NT2/D1 (cell line): ENCODE data around the gene TENT4B.
"Not testable (repeated sequence)": the region's sequence is repeated elsewhere in the genome, so short reads cannot be mapped to it uniquely, and the experiment has no call there.

Source experiments
- DNase-seq: peaks from one replicate; pipeline ENCODE4 v3.0.0-alpha.2; 2011; ENCODE audit warnings: low read depth, low spot score
- H3K27me3 ChIP-seq: 2 replicates; pipeline ENCODE4 v1.6.0; 2011; ENCODE audit warnings: mild to moderate bottlenecking; ENCODE audit not compliant: insufficient read length, insufficient read depth
- H3K36me3 ChIP-seq: 2 replicates; pipeline ENCODE4 v1.6.1; 2011; ENCODE audit warnings: mild to moderate bottlenecking, low read length, mixed read lengths; ENCODE audit not compliant: insufficient read depth, insufficient read length
- H3K4me1 ChIP-seq: 2 replicates; pipeline ENCODE4 v1.5.1; 2011; ENCODE audit not compliant: insufficient read depth, insufficient read length
- H3K4me3 ChIP-seq: 2 replicates; pipeline ENCODE4 v1.5.1; 2011; ENCODE audit warnings: low read depth; ENCODE audit not compliant: insufficient read length
- H3K9ac ChIP-seq: 2 replicates; pipeline ENCODE4 v1.6.0; 2011; ENCODE audit warnings: low read depth; ENCODE audit not compliant: insufficient read length
- H3K9me3 ChIP-seq: 2 replicates; pipeline ENCODE4 v1.5.1; 2011; ENCODE audit warnings: mild to moderate bottlenecking, low read length; ENCODE audit not compliant: insufficient read depth
- SUZ12 ChIP-seq: IDR thresholded peaks from 2 replicates; pipeline ENCODE4 v1.6.1; 2011; ENCODE audit not compliant: insufficient read length, insufficient read depth; ENCODE audit errors: extremely low read depth
- YY1 ChIP-seq: IDR thresholded peaks from 2 replicates; pipeline ENCODE4 v1.6.1; 2011; ENCODE audit not compliant: insufficient read length, insufficient read depth
- ZNF274 ChIP-seq: IDR thresholded peaks from 2 replicates; pipeline ENCODE4 v1.6.1; 2011; ENCODE audit warnings: mild to moderate bottlenecking, low read depth, low read length

TENT4B gene

DNA sequence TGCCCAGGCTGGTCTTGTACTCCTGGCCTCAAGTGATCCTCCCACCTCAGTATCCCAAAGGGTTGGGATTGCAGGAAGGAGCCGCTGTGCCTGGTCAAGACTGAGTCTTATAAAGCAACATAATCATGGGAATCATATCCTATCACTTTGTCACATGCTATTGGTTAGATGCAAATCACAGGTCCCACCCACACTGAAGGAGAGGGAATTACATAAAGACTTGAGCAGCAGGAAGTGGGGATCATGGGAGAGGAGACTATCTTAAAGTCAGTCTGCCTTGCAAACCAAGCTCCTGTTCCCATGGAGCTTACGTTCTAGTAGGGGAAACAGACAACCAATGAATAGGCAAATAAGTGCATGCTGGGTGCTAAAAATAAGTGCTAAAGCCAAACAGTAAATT lies 28.3 kb upstream of the TENT4B start:
- no peaks in the 10 kb centered on the region for H3K36me3 ChIP-seq
- no peak overlapping the region for H3K4me3 ChIP-seq
- H3K4me1 ChIP-seq = no peaks in the 10 kb centered on the region
- H3K9ac ChIP-seq = no peak overlapping the region
- no peak for TF ChIP-seq YY1
- no peak for TF ChIP-seq ZNF274
- TF ChIP-seq SUZ12 = no peak
- DNase-seq = no peak
- H3K27me3 ChIP-seq = no peaks in the 10 kb centered on the region
- no peaks in the 10 kb centered on the region for H3K9me3 ChIP-seq

- no peak for DNase-seq
- H3K27me3 ChIP-seq = no peaks in the 10 kb centered on the region
- H3K9ac ChIP-seq = no peak overlapping the region
- H3K4me1 ChIP-seq = no peaks in the 10 kb centered on the region
- no peaks in the 10 kb centered on the region for H3K9me3 ChIP-seq
- no peaks in the 10 kb centered on the region for H3K36me3 ChIP-seq
- no peak overlapping the region for H3K4me3 ChIP-seq
- TF ChIP-seq ZNF274 = no peak
- no peak for TF ChIP-seq SUZ12
- TF ChIP-seq YY1 = no peak
Measured at GRCh38 chr16:50126183-50126582, 26.9 kb upstream of the TENT4B start.

DNA sequence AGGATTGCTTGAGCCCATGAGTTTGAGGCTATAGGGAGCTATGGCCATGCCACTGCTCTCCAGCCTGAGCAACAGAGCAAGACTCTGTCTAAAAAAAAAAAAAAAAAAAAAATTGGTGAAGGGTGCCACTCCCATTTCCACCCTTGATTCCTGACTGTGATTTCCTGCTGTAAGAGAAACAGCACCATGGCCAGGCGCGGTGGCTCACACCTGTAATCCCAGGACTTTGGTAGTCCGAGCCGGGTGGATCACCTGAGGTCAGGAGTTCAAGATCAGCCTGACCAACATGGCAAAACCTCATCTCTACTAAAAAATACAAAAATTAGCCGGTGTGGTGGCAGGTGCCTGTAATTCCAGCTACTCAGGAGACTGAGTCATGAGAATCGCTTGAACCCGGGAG lies 20.5 kb upstream of the TENT4B start:
- DNase-seq, H3K36me3 ChIP-seq, H3K27me3 ChIP-seq, H3K4me3 ChIP-seq, H3K4me1 ChIP-seq, H3K9ac ChIP-seq, H3K9me3 ChIP-seq: not testable (repeated sequence)

GRCh38 chr16:50133214-50133613 lies 19.9 kb upstream of the TENT4B start:
- H3K36me3 ChIP-seq = no peaks in the 10 kb centered on the region
- no peak for DNase-seq
- H3K9me3 ChIP-seq = no peaks in the 10 kb centered on the region
- H3K27me3 ChIP-seq = no peaks in the 10 kb centered on the region
- H3K4me3 ChIP-seq = no peak overlapping the region
- TF ChIP-seq YY1 = no peak
- no peak for TF ChIP-seq SUZ12
- no peak for TF ChIP-seq ZNF274
- no peaks in the 10 kb centered on the region for H3K4me1 ChIP-seq
- H3K9ac ChIP-seq = no peak overlapping the region

GRCh38 chr16:50136399-50136798 lies 16.7 kb upstream of the TENT4B start:
- no peaks in the 10 kb centered on the region for H3K9me3 ChIP-seq
- no peaks in the 10 kb centered on the region for H3K27me3 ChIP-seq
- no peaks in the 10 kb centered on the region for H3K36me3 ChIP-seq
- no peak overlapping the region for H3K9ac ChIP-seq
- H3K4me3 ChIP-seq = no peak overlapping the region
- DNase-seq = no peak
- TF ChIP-seq YY1 (no peak), ZNF274 (no peak), SUZ12 (no peak)
- H3K4me1 ChIP-seq = no peaks in the 10 kb centered on the region

- Histone ChIP-seq H3K9ac (no peak overlapping the region), H3K9me3 (no peaks in the 10 kb centered on the region), H3K4me3 (no peak overlapping the region), H3K4me1 (no peaks in the 10 kb centered on the region), H3K36me3 (no peaks in the 10 kb centered on the region), H3K27me3 (no peaks in the 10 kb centered on the region)
- no peak for TF ChIP-seq YY1
- no peak for TF ChIP-seq SUZ12
- no peak for TF ChIP-seq ZNF274
- DNase-seq = no peak
Measured at GRCh38 chr16:50137268-50137667, 15.8 kb upstream of the TENT4B start.

- DNase-seq = no peak
- Histone ChIP-seq H3K27me3 (no peaks in the 10 kb centered on the region), H3K4me3 (no peak overlapping the region), H3K9ac (no peak overlapping the region), H3K9me3 (no peaks in the 10 kb centered on the region), H3K36me3 (no peaks in the 10 kb centered on the region), H3K4me1 (no peaks in the 10 kb centered on the region)
- no peak for TF ChIP-seq YY1
- TF ChIP-seq ZNF274 = no peak
- TF ChIP-seq SUZ12 = no peak
Measured at GRCh38 chr16:50139580-50139979, 13.5 kb upstream of the TENT4B start.

- Histone ChIP-seq H3K9me3 (no peaks in the 10 kb centered on the region), H3K9ac (no peak overlapping the region), H3K36me3 (no peaks in the 10 kb centered on the region), H3K4me1 (no peaks in the 10 kb centered on the region), H3K4me3 (no peak overlapping the region), H3K27me3 (no peaks in the 10 kb centered on the region)
- TF ChIP-seq ZNF274 (no peak), SUZ12 (no peak), YY1 (no peak)
- no peak for DNase-seq
Measured at GRCh38 chr16:50144211-50144610, 8.9 kb upstream of the TENT4B start.
